Measurements from ENCODE around the gene OR5AU1.

GRCh38 chr14:21160061-21160610 lies 4.3 kb upstream of the OR5AU1 start:
- TF ChIP-seq, protein P1, sequence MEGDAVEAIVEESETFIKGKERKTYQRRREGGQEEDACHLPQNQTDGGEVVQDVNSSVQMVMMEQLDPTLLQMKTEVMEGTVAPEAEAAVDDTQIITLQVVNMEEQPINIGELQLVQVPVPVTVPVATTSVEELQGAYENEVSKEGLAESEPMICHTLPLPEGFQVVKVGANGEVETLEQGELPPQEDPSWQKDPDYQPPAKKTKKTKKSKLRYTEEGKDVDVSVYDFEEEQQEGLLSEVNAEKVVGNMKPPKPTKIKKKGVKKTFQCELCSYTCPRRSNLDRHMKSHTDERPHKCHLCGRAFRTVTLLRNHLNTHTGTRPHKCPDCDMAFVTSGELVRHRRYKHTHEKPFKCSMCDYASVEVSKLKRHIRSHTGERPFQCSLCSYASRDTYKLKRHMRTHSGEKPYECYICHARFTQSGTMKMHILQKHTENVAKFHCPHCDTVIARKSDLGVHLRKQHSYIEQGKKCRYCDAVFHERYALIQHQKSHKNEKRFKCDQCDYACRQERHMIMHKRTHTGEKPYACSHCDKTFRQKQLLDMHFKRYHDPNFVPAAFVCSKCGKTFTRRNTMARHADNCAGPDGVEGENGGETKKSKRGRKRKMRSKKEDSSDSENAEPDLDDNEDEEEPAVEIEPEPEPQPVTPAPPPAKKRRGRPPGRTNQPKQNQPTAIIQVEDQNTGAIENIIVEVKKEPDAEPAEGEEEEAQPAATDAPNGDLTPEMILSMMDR (IDR thresholded peaks at IDR 0.05; ENCODE audit: poor library complexity), result no peak
- TF ChIP-seq EZH2 (IDR thresholded peaks at IDR 0.05; ENCODE audit: borderline replicate concordance), result no peak
- no peak for TF ChIP-seq EZH2phosphoT487 (IDR thresholded peaks at IDR 0.05; ENCODE audit: low read depth, severe bottlenecking, unreplicated experiment)

All from hepatocyte (in vitro differentiated cells).